ENCODE data around the gene FAM72C. TPM values are rescaled to one million over a fixed set of nuclear protein-coding genes. Genes with fewer than 3 reads are reported as not detected.
A peak's percentile ranks its signal among the peaks of the same experiment; 100 is the strongest.
"Not testable (repeated sequence)": the region's sequence is repeated elsewhere in the genome, so short reads cannot be mapped to it uniquely, and the experiment has no call there.

The FAM72C gene
- total RNA-seq, 3 donors from 2014 or later = 0.32 to 0.59 TPM; not detected in 1

DNA sequence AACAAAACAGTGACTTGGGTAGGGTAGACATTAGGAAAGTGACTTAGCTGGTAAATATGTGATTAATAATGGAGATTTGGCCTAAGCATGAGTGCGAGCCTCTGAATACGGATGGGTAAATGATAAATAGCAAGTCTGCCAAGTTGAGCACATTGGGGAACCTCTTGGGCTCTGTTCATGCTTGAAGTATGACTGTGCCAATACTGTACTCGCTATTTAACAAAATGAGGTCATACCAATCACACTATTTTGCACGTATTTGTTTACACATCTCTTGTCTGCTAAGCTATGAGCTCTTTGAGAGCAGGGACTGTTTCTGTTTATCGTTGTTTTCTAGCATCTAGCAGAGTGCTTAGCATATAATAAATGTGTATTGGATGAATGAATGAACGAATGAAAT lies 24.2 kb upstream of the FAM72C start:
- H3K27me3 ChIP-seq; intact Hi-C loops (cut with DNase I; ENCODE audit: low total_unique reads); H3K36me3 ChIP-seq; H3K9me3 ChIP-seq; DNase-seq (ENCODE audit: low spot score in 2 of 2); H3K27ac ChIP-seq; H3K4me3 ChIP-seq; H3K4me1 ChIP-seq: not testable (repeated sequence)

DNA sequence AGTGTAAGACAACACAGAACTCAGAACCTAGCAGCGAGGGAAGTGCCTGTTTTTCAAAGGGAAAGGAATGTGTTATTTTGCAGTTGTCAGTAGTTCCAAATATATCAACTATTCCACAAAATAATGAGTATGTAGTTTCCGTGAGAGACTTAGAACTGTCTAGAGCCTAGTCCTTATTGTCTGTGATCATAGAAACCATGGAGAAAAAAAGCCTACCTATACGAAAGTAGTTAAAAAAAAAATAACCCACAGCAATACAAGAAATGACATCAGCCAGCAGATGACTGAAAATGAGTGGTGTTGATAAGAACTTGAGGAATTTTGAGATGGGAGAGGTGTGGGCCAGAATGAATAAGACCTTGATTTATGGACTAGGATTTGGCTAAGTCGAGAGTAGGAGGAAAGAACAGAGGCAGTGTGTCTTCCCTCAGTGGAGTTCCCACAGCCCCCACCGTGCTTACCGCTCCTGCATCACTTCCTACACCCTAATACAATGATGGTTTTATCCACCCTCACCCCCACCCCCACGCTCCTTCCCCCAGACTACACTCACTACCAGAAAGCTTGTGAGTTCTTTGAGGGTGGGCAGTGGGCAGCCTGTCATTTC lies 21.6 kb upstream of the FAM72C start:
- H3K27ac ChIP-seq; intact Hi-C loops (cut with DNase I; ENCODE audit: low total_unique reads); H3K4me3 ChIP-seq; H3K27me3 ChIP-seq; H3K4me1 ChIP-seq; H3K9me3 ChIP-seq; H3K36me3 ChIP-seq; DNase-seq (ENCODE audit: low spot score in 2 of 2): not testable (repeated sequence)

DNA sequence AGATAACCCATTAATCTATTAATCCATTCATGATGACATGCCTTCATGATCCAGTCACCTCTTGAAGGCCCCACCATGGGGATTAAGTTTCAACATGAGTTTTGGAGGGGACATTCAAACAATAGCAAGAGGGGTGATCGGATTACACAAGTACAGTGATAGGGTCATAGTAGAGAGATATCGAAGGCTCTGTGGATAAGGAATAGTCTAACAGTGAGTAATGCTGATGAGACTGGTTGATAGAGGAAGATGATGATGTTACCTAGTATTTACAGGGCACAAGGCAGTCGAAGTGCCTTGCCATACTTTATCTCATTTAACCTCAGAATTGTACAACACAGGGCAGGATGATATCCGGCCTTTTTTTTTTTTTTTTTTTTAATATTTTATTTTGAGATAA lies 18.9 kb upstream of the FAM72C start:
- H3K9me3 ChIP-seq; H3K27me3 ChIP-seq; DNase-seq (ENCODE audit: low spot score in 2 of 2); H3K27ac ChIP-seq; H3K4me3 ChIP-seq; H3K4me1 ChIP-seq; intact Hi-C loops (cut with DNase I; ENCODE audit: low total_unique reads); H3K36me3 ChIP-seq: not testable (repeated sequence)

DNA sequence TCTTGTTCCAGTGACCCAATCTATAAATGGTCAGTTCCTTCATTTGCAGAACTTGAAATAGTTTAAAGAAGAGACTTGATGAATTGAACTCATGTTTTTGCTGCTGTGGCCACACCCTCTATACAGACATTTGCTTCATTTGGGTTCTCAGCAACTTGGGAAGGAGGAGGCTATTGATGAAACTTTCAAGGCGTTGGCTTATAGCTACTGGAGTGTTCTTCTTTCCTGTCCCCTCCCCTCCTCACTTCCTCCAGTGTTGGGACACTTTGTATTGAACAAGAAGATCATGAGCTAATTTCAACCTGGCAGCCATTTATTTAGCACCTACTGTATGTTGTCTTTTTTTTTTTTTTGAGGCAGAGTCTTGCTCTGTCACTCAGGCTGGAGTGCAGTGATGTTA lies 17.9 kb upstream of the FAM72C start:
- H3K36me3 ChIP-seq; intact Hi-C loops (cut with DNase I; ENCODE audit: low total_unique reads); H3K27me3 ChIP-seq; H3K27ac ChIP-seq; DNase-seq (ENCODE audit: low spot score in 2 of 2); H3K4me3 ChIP-seq; H3K4me1 ChIP-seq; H3K9me3 ChIP-seq: not testable (repeated sequence)

DNA sequence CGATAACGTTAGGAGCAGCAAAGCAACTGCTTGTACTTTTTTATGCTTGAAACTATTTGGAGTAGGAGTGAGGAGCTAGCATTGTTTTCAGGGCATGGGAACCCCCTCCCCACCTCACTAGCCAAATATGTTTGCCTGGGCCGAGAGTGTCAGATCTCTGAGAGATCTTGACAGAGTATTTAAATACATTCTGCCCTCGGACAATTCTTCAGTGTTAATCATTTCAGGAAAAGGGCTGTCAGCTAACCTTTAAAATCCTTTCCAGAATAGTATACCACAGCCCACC lies 17.6 kb upstream of the FAM72C start:
- H3K9me3 ChIP-seq; DNase-seq (ENCODE audit: low spot score in 2 of 2); H3K4me1 ChIP-seq; H3K27me3 ChIP-seq; H3K27ac ChIP-seq; H3K36me3 ChIP-seq; intact Hi-C loops (cut with DNase I; ENCODE audit: low total_unique reads); H3K4me3 ChIP-seq: not testable (repeated sequence)

DNA sequence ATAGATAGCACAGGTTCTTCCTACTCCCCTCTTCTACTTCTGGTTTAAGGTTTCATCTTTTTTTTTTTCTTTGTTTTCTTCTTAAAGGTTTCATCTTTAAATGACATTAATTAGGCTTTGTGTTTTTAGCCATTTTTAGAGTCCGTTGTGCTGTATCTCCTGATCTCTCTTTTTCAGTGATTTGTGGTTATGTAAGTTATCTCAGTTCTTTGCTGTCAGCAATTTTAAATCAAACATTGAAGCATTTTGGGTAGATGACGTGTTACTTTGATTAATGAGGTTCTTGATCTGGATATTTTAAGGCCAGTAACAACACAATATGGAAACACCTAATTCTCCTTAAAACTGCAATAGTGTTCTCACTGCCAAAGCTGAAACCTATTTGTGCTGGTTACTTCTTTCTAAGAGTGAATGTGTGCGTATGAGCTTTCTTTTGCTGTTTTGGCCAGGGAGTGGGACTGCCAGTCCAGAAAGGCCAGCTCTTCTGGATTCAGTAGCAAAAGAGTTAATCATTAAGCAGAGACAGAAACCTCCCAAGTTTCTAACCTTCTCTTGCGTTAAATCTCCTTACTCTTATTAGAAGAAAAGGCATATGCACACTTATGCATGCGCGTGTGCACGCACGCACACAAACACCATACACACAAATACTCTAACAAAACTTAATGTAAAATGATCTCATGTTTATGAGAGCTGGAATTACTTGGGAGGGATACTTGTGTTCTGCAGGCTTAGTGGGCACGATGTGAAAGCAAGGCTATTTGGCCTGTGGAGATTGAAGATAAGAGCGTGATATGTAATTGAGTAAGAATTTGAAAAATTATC lies 17.0 kb upstream of the FAM72C start:
- intact Hi-C loops (cut with DNase I; ENCODE audit: low total_unique reads); H3K27me3 ChIP-seq; DNase-seq (ENCODE audit: low spot score in 2 of 2); H3K4me1 ChIP-seq; H3K36me3 ChIP-seq; H3K9me3 ChIP-seq; H3K27ac ChIP-seq; H3K4me3 ChIP-seq: not testable (repeated sequence)

DNA sequence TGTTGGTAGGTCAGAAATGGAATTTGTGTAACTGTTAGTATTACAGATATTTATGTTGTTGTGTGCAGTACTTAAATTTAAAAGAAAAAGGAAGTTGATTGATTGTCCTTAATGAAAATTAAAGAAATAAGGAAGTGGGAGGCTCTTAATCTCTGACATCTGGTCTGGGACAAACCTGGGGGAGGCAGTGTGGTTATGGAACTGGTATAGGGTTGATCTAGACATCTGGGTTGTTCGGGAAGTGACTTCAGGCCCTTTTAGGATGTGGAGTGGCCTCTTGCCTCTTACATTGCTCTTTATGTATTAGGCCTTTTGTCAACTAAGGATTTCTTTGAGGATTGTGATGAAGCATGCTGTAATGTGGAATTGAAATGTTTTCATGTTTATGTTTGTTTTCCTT lies 16.1 kb upstream of the FAM72C start:
- H3K4me3 ChIP-seq; H3K27ac ChIP-seq; H3K4me1 ChIP-seq; intact Hi-C loops (cut with DNase I; ENCODE audit: low total_unique reads); H3K27me3 ChIP-seq; H3K9me3 ChIP-seq; DNase-seq (ENCODE audit: low spot score in 2 of 2); H3K36me3 ChIP-seq: not testable (repeated sequence)

DNA sequence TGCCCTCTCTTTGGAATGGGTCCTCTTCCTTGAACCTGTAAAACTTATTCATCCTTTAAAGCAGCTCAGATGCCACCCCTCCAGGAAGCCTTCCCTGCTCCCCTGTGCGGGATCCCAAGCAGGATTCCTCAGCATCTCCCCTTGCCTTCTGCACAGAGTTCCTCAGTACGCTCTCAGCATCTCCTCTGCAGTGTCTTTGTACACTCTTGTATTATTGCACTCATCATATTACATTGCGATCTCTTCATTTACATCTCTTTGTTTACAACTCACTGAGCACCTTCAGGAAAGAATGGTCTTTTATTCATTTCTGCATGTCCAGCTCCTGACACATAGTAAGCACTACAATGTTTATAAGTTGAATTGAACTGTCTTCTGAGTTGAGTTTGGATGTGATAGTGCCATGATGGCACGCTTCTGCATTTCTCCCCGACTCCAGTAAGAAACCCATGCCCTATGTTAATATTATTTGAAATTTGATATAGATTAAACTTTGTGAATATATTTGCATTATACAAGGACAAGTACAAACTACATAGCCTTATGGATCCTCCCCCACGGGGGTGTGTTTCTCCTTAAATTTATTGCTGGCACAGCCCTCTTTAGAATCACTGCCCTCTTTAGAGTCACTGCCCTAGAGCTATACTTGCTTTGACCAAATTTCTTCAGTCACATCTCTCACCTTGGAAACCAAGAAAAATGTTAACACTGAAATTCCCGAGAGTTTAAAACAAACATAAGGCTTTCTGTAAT lies 13.1 kb upstream of the FAM72C start:
- H3K9me3 ChIP-seq; intact Hi-C loops (cut with DNase I; ENCODE audit: low total_unique reads); H3K36me3 ChIP-seq; DNase-seq (ENCODE audit: low spot score in 2 of 2); H3K4me3 ChIP-seq; H3K27me3 ChIP-seq; H3K27ac ChIP-seq; H3K4me1 ChIP-seq: not testable (repeated sequence)

DNA sequence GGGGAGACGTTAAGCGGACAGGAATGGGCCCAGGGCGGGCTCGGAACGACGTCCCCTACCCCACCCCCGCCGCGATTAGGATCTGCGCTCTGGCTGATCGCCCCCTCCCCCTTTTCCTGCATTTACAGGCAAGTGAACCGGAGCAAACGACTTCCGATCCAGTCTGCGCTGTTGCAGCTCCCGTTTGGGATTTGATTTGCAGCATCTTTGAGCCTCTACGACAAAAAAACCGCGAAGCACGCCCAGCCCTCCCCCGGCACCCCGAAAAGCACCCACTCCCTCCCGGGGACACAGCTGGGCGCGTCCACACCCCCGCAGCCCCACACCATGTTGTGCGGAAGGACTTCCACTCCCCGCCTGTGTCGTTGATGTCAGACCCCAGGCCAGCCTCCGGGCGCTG lies 2.6 kb upstream of the FAM72C start:
- H3K27ac ChIP-seq; H3K4me1 ChIP-seq; H3K9me3 ChIP-seq; H3K36me3 ChIP-seq; intact Hi-C loops (cut with DNase I; ENCODE audit: low total_unique reads); DNase-seq (ENCODE audit: low spot score in 2 of 2); H3K27me3 ChIP-seq: not testable (repeated sequence)
- peak overlapping the region; percentile 37 to 61 (median 42) for H3K4me3 ChIP-seq

DNA sequence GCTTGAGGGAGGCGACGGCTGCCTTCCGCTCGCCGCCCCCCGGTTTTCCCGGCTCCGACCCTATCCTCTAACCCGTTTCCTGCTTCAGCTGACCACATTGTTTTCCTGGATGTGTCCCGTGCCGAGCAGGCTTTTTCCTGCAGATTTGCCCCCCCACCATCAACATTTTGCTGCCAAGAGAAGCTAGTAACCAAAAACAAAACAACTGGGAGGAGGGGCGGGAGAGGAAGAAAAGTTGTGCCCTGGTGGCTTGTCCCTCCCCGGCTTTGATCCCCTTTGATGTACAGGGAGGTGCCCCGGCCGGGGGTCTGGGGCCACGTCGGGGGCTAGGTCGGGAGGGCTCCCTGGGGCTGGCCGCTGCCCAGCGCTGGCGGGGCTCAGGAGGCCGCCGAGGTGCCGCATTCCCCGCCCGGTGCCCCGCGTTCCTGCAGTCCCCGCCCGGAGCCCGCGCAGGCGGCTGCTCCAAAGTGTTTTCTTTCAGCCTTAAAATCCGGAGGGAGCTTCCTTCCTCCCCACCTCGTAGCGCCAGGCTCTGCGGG lies 2.2 kb upstream of the FAM72C start:
- H3K27ac ChIP-seq; H3K27me3 ChIP-seq; H3K4me1 ChIP-seq; H3K9me3 ChIP-seq; H3K36me3 ChIP-seq; DNase-seq (ENCODE audit: low spot score in 2 of 2); intact Hi-C loops (cut with DNase I; ENCODE audit: low total_unique reads): not testable (repeated sequence)
- H3K4me3 ChIP-seq = peak overlapping the region; percentile 37 to 61 (median 42)

DNA sequence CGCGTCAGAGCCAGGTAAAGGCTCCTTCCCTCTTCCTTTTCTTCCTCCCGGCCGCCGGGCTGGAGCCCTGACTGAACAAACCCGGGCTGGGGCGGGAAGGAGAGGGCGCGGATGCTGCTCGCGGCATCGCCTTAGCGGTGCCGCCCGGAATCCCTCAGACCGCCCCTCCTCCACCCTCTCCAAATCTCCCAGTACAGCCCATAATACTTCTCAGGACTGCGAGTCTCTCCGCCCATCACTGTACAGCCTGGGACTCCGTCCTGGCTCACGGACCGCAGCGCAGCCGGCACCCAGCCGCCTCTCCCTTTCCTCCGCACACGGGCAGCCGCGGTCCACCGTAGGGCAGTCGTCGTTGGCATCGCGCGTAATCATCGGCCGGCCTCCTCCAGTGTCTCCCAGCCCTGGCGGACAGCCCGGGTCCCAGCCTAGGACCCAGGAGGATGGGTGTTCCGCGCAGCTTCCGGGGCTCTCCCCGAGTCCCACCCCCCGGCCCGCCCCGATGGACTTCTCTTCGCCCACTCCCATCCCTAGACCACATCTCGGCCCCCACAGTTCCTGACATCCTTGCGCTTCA lies 1.1 kb upstream of the FAM72C start:
- intact Hi-C loops (cut with DNase I; ENCODE audit: low total_unique reads); H3K27ac ChIP-seq; H3K9me3 ChIP-seq; H3K4me1 ChIP-seq; H3K36me3 ChIP-seq; H3K4me3 ChIP-seq; H3K27me3 ChIP-seq; DNase-seq (ENCODE audit: low spot score in 2 of 2): not testable (repeated sequence)

DNA sequence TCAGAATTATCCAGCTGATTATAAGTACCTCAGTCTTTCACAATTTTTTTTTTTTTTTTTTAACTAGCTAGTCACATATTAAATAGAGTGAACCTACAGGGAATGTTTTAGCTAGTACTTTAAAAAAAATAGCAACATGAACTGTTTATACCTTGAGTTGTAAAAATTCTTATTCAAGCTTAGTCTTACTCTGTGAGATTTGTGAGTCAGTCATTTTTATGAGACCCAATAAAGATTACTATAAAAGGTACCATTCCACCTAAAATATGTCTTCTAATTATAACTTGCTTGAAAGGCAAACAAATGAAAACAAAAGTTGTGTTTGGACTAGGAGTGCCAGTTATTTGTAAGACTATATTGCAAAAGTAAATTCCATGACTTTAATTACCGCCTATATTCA lies 5.9 kb downstream of the FAM72C start:
- H3K27ac ChIP-seq; H3K9me3 ChIP-seq; intact Hi-C loops (cut with DNase I; ENCODE audit: low total_unique reads); H3K27me3 ChIP-seq; H3K4me1 ChIP-seq; DNase-seq (ENCODE audit: low spot score in 2 of 2); H3K36me3 ChIP-seq; H3K4me3 ChIP-seq: not testable (repeated sequence)

DNA sequence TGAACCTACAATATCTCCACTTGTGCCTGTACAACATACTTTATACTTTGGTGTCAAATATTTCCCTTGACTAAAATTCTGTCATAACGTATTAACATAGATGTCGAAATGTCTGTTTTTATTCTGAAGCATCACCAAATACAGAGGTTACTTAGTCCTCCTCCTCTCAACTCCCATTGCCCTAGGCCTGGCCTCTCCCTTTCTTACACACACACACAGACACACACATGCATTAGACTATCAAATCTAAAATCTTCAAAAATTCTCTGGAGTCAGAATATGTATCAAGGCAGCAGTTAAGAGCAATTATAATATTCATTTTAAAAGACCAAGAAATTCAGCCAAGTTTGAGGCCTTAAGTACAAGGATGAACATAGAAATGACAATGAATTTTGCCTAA lies 7.5 kb downstream of the FAM72C start:
- H3K36me3 ChIP-seq; H3K9me3 ChIP-seq; H3K4me1 ChIP-seq; intact Hi-C loops (cut with DNase I; ENCODE audit: low total_unique reads); H3K27ac ChIP-seq; H3K27me3 ChIP-seq; H3K4me3 ChIP-seq; DNase-seq (ENCODE audit: low spot score in 2 of 2): not testable (repeated sequence)

Measured in breast epithelium (tissue), 4 donors.